Neural cell (in vitro differentiated cells): ENCODE results near the gene UBN1. TPM values are rescaled to one million over a fixed set of nuclear protein-coding genes. Genes with fewer than 3 reads are reported as not detected.

Experiments used
- H2AFZ ChIP-seq: fragments of 200-600, 300-800 bp; sonication (generic), shearing (Covaris generic); 2 replicates; pipeline ENCODE4 v1.6.0; 2014; ENCODE audit warnings: low read depth, mild to moderate bottlenecking, antibody characterized with exemption, low read length, moderate library complexity
- H3F3A ChIP-seq: fragments of 200-600 bp; shearing (Covaris generic); 2 replicates; pipeline ENCODE4 v1.6.1; 2016; ENCODE audit warnings: mild to moderate bottlenecking, moderate library complexity, mixed read lengths, antibody characterized with exemption, low read length; ENCODE audit not compliant: insufficient read depth, poor library complexity, severe bottlenecking
- H3K27ac ChIP-seq: fragments of 200-600, 300-800 bp; sonication (generic), shearing (Covaris generic); 2 replicates; pipeline ENCODE4 v1.5.1; 2014; ENCODE audit warnings: mild to moderate bottlenecking, low read length, moderate library complexity
- H3K27me3 ChIP-seq: fragments of 300-800, 200-600 bp; sonication (generic), shearing (Covaris generic); 2 replicates; pipeline ENCODE4 v1.6.0; 2014; ENCODE audit warnings: mild to moderate bottlenecking, low read depth, low read length, moderate library complexity; ENCODE audit not compliant: insufficient read depth
- H3K36me3 ChIP-seq: fragments of 300-800, 200-600 bp; sonication (generic), shearing (Covaris generic); 2 replicates; pipeline ENCODE4 v1.5.1; 2014; ENCODE audit warnings: mild to moderate bottlenecking, antibody characterized with exemption, low read length, moderate library complexity; ENCODE audit not compliant: insufficient read depth
- H3K4me2 ChIP-seq: fragments of 300-800, 200-600 bp; sonication (generic), shearing (Covaris generic); 2 replicates; pipeline ENCODE4 v1.6.0; 2014; ENCODE audit warnings: mild to moderate bottlenecking, low read length
- H3K4me3 ChIP-seq: fragments of 300-800, 200-600 bp; sonication (generic), shearing (Covaris generic); 2 replicates; pipeline ENCODE4 v1.5.1; 2014; ENCODE audit warnings: mild to moderate bottlenecking, low read length, moderate library complexity
- H3K79me2 ChIP-seq: fragments of 200-600 bp; shearing (Covaris generic); replicated peaks from 2 replicates; pipeline ENCODE4 v1.6.0; 2014; ENCODE audit warnings: mild to moderate bottlenecking, low read length, moderate library complexity; ENCODE audit not compliant: insufficient read depth
- H3K9ac ChIP-seq: fragments of 300-800, 200-600 bp; sonication (generic), shearing (Covaris generic); 2 replicates; pipeline ENCODE4 v1.6.1; 2016; ENCODE audit warnings: mild to moderate bottlenecking, low read length, mixed read lengths
- H3K9me2 ChIP-seq: fragments of 200-600 bp; shearing (Covaris generic); 2 replicates; pipeline ENCODE4 v1.6.1; 2016; ENCODE audit warnings: mild to moderate bottlenecking, low read length, mixed read lengths; ENCODE audit not compliant: insufficient read depth
- H3K9me3 ChIP-seq: fragments of 200-600, 300-800 bp; sonication (generic), shearing (Covaris generic); 2 replicates; pipeline ENCODE4 v1.6.1; 2016; ENCODE audit warnings: mild to moderate bottlenecking, mixed run types, low read length, moderate library complexity, mixed read lengths
- H4K20me1 ChIP-seq: fragments of 200-600 bp; shearing (Covaris generic); 2 replicates; pipeline ENCODE4 v1.6.1; 2016; ENCODE audit warnings: mild to moderate bottlenecking, mixed run types; ENCODE audit not compliant: insufficient read depth
- EP300 ChIP-seq: fragments of 450-650 bp; conservative IDR thresholded peaks from 2 replicates; pipeline ENCODE4 v1.6.1; 2014; ENCODE audit warnings: antibody characterized with exemption, mild to moderate bottlenecking, moderate library complexity; ENCODE audit not compliant: poor library complexity, severe bottlenecking
- EZH2 ChIP-seq: fragments of 200-600, 300-800 bp; shearing (Covaris generic), sonication (generic); IDR thresholded peaks from 2 replicates; pipeline ENCODE4 v1.6.1; 2014; ENCODE audit warnings: antibody characterized with exemption, low read length, borderline replicate concordance, mild to moderate bottlenecking; ENCODE audit not compliant: insufficient read depth, poor library complexity, severe bottlenecking
- MXI1 ChIP-seq: fragments of 450-650 bp; conservative IDR thresholded peaks from 2 replicates; pipeline ENCODE4 v1.6.1; 2014; ENCODE audit warnings: antibody characterized with exemption, mild to moderate bottlenecking; ENCODE audit not compliant: poor library complexity, severe bottlenecking
- POLR2AphosphoS5 ChIP-seq: IDR thresholded peaks from 2 replicates; pipeline ENCODE4 v1.6.1; 2012
- RAD21 ChIP-seq: fragments of 450-650 bp; conservative IDR thresholded peaks from 2 replicates; pipeline ENCODE4 v1.6.1; 2014; ENCODE audit warnings: antibody characterized with exemption, mild to moderate bottlenecking, moderate library complexity
- SMC3 ChIP-seq: fragments of 450-650 bp; conservative IDR thresholded peaks from 2 replicates; pipeline ENCODE4 v1.6.1; 2014; ENCODE audit warnings: antibody characterized with exemption, mild to moderate bottlenecking, moderate library complexity; ENCODE audit not compliant: poor library complexity
- TAF1 ChIP-seq: IDR thresholded peaks from 2 replicates; pipeline ENCODE4 v1.6.1; 2012; ENCODE audit warnings: low read depth
- polyA plus RNA-seq: library from polyadenylated mRNA; depleted of rRNA; stranded (reverse); fragments of >200 nt; gene quantifications from 2 replicates; pipeline ENCODE4 v1.2.3, GENCODE V29; 2014
- TF ChIP-seq, protein P1 (sequence below): IDR thresholded peaks from 2 replicates; pipeline ENCODE4 v1.6.1; 2012; ENCODE audit warnings: borderline replicate concordance
- TF ChIP-seq, protein P2 (sequence below): fragments of 450-650 bp; IDR thresholded peaks from 2 replicates; pipeline ENCODE4 v1.5.1; 2014; ENCODE audit warnings: antibody characterized with exemption, mild to moderate bottlenecking, moderate library complexity; ENCODE audit not compliant: poor library complexity, severe bottlenecking

The UBN1 gene
- polyA plus RNA-seq, 1 donor from 2014 or later: 17.1 TPM

DNA sequence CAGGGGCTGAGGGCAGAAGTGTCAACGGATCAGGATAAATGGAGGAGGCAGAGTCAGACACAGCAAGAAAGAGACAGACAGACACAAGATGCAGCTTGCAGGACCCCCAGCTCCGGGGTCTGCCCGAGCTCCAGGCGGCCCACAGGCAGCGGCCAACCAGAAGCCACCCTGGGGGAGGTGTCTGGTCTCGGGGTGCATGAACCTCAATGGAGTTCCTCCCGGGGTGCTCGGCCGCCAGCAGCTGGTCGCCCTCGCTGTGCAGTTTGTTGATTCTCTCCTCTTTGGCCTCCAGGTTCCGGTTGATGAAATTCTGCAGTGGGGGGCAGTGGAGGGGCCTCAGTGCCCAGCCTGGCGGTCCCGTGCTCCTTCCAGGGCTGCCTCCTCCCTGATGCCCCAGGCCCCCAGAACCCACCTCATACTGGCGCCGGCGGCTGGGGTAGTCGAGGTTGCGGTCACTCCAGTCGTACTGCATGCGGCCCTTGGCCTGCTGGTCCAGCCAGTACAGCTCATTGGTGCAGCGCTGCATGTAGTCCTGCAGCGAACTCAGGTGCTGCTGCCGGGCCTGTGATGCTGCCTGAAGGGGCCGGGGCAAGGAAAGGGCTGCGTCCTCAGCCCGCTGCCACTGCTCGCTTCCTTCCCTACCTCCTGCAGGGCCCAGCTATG, 51.7 kb downstream of the UBN1 start:
- Histone ChIP-seq H3K36me3 (no peaks in the 10 kb centered on the region), H3F3A (no peaks in the 10 kb centered on the region), H4K20me1 (no peaks in the 10 kb centered on the region), H2AFZ (no peak overlapping the region), H3K9me2 (no peaks in the 10 kb centered on the region), H3K79me2 (no peaks in the 10 kb centered on the region), H3K27ac (no peak overlapping the region), H3K9ac (no peak overlapping the region), H3K9me3 (peaks cover 3% of the 10 kb centered on the region), H3K4me3 (no peak overlapping the region), H3K27me3 (no peaks in the 10 kb centered on the region), H3K4me2 (no peak overlapping the region)
- TF ChIP-seq, protein P1, sequence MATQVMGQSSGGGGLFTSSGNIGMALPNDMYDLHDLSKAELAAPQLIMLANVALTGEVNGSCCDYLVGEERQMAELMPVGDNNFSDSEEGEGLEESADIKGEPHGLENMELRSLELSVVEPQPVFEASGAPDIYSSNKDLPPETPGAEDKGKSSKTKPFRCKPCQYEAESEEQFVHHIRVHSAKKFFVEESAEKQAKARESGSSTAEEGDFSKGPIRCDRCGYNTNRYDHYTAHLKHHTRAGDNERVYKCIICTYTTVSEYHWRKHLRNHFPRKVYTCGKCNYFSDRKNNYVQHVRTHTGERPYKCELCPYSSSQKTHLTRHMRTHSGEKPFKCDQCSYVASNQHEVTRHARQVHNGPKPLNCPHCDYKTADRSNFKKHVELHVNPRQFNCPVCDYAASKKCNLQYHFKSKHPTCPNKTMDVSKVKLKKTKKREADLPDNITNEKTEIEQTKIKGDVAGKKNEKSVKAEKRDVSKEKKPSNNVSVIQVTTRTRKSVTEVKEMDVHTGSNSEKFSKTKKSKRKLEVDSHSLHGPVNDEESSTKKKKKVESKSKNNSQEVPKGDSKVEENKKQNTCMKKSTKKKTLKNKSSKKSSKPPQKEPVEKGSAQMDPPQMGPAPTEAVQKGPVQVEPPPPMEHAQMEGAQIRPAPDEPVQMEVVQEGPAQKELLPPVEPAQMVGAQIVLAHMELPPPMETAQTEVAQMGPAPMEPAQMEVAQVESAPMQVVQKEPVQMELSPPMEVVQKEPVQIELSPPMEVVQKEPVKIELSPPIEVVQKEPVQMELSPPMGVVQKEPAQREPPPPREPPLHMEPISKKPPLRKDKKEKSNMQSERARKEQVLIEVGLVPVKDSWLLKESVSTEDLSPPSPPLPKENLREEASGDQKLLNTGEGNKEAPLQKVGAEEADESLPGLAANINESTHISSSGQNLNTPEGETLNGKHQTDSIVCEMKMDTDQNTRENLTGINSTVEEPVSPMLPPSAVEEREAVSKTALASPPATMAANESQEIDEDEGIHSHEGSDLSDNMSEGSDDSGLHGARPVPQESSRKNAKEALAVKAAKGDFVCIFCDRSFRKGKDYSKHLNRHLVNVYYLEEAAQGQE: no peak

DNA sequence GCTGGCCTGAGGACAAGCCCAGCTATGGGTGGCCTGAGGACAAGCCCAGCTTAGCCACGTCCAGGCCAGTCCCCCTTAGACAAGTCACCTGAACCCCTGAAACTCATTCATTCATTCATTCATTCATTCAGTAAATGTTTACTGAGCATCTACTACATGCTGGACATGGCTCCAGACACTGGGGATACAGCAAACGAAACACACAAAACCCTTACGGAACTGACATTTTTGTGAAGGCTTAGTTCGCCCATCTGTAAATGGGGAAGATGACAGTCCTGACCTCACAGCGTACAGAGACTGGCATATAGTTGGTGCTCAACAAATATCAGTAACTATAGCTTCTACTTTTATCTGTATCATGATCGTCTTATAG, 52.2 kb downstream of the UBN1 start:
- H3K9ac ChIP-seq: no peak overlapping the region
- H3F3A ChIP-seq: no peaks in the 10 kb centered on the region
- no peak overlapping the region for H3K4me3 ChIP-seq
- H3K36me3 ChIP-seq: no peaks in the 10 kb centered on the region
- H3K9me2 ChIP-seq: no peaks in the 10 kb centered on the region
- no peak overlapping the region for H3K27ac ChIP-seq
- H3K4me2 ChIP-seq: no peak overlapping the region
- no peaks in the 10 kb centered on the region for H3K79me2 ChIP-seq
- no peaks in the 10 kb centered on the region for H4K20me1 ChIP-seq
- peaks cover 3% of the 10 kb centered on the region for H3K9me3 ChIP-seq
- TF ChIP-seq EZH2 (no peak), TAF1 (no peak), RAD21 (no peak), EP300 (no peak), MXI1 (no peak), POLR2AphosphoS5 (no peak), SMC3 (no peak)
- TF ChIP-seq, protein P2, sequence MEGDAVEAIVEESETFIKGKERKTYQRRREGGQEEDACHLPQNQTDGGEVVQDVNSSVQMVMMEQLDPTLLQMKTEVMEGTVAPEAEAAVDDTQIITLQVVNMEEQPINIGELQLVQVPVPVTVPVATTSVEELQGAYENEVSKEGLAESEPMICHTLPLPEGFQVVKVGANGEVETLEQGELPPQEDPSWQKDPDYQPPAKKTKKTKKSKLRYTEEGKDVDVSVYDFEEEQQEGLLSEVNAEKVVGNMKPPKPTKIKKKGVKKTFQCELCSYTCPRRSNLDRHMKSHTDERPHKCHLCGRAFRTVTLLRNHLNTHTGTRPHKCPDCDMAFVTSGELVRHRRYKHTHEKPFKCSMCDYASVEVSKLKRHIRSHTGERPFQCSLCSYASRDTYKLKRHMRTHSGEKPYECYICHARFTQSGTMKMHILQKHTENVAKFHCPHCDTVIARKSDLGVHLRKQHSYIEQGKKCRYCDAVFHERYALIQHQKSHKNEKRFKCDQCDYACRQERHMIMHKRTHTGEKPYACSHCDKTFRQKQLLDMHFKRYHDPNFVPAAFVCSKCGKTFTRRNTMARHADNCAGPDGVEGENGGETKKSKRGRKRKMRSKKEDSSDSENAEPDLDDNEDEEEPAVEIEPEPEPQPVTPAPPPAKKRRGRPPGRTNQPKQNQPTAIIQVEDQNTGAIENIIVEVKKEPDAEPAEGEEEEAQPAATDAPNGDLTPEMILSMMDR: no peak
- TF ChIP-seq, protein P1: no peak
- H3K27me3 ChIP-seq: no peaks in the 10 kb centered on the region
- H2AFZ ChIP-seq: no peak overlapping the region
